ENCODE results near the gene VDR.

VDR gene

DNA sequence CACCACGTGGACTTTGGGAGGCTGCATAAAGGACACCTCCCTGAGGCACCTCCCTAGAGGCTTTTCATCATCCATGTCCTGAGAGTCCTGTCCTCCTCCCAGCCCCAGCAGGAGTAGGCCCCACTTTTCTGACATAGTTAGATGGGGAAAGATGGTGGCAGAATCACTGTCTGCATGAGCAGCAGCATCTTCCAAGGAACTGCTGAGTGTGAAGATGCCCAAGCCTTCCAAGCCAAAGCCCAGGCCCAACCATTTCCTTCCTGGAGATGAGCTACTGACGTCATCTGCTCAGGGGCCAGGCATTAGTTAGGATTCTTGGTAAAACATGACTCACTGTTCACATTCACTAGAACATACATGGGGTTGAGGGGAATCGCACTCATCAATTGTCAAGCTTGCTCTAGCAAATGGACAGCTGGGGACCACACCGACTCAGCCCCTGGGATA lies 37.3 kb downstream of the VDR start:
- DNase-seq: peak; percentile 89

DNA sequence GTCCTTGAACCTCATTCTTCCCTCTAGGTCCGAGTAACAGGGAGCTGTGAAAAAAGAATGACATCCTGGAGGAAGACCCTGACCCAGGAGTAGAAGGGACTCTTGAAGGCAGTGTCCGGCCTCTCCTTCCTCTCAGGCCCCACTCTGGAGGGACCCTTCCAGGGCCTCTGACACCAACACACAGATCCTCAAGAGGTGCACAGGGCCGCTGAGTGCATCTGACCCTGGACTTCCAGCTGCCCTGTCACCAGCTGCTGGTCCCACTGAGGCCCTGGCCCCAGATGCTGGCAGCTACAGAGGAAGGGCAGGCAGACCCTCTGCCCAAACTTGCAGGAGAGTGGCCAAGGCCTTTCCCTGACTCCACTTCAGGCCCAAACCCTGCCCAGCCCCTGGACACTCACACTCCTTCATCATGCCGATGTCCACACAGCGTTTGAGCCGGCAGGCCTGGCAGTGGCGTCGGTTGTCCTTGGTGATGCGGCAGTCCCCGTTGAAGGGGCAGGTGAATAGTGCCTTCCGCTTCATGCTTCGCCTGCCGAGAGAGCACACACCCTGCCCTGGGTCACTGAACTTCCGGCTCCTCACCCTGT lies 40.1 kb downstream of the VDR start:
- DNase-seq: no peak

DNA sequence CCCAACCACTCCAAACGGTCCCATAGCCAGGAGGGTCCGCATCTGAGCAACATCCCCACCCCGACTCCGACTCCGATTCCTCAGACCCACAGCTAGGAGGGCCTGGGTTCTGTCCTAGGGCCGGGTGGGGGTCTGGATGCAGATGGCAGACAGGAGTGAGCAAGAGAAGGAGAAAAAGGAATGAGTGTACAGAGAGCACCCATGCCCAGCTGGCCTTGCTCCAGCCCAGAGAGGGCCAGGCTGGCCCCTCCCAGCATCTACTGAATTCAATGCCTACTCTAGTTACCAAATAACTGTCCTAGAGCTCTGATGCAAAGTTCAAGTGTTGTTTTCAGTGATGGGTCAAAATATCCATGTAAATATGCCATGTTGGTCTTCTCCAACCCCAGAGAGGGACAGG lies 40.8 kb downstream of the VDR start:
- no peak for DNase-seq

DNA sequence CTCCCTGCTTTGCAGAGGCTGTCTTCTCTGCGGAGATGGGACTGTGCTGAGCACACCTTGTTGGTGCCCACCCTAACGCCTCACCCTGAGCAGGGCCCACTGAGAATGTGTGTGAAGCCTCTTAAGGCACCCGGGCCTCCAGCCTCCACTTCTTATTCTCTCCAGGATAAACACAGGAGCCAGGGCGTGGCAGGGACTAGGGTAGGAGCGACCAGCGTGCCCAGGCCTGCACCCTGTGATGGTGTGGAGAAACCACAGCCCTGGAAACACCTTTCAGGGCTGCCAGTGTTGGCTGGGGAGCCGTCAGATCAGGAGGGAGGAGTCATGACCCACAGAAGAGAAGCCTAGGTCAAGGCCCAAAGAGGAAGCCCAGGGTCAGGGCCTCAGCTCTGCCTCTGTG lies 41.3 kb downstream of the VDR start:
- DNase-seq: no peak

DNA sequence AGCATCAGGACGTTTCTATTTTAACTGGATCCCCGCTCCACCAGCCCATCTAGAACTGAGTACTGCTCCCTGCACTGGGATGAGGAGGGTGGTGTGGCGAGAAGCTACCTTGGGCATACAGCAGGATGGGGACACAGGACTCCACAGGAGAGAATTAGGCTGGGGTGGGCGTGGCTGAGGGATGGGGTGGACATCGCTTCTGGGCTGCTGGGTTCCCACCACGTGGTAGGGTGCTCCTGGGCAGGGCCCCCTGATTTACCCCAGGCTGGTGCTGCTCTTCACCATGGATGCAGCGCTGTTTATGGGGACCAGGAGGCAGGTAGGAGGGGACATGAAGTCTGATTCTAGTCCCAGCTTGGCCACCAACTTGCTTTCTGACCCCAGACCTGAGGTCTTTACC lies 41.9 kb downstream of the VDR start:
- no peak for DNase-seq

DNA sequence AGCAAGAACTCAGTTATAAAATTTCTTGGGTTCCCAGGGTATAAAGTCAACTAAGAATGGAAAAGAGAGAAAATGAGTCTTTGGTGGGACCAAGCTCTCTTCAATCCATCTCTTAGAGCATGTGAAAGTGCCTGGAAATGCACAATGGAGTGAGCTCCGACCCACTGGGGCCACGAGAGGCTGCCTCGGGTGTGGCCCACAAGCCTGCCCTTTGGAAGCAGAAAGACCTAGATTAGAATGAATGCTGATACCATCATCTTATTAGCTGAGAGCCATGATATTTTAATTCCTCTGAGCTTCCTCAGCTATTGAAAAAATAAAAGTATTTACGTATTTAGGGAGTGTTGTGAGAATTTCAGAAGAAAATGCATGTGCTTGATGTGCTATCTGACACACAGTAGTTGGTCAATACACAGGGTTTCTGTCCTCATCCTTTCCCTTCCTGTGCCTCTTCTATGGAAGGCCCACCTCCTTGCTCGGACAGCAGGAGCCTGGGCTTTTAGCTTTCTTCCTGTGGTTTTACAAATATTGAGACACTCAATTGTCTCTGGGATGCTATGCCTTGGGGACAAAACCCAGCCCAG lies 42.5 kb downstream of the VDR start:
- DNase-seq: no peak

DNA sequence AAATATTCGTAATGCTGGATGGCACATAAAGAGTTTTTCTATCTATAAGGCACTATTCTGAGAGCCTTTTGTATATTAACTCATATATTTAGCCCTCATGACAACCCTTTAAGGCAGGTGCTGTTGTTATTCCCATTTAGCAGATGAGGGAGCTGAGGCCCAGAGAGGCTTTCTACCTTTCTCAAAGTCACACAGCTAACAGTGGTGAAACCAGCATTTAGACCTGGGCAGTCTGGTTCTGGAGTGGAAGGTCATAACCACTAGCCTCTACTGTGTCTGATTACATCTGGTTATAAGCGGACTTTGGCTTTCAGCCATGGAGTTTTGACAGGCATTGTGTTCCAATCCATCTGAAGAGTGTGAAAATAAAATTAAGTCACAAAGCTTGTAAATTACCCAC lies 43.9 kb downstream of the VDR start:
- no peak for DNase-seq

DNA sequence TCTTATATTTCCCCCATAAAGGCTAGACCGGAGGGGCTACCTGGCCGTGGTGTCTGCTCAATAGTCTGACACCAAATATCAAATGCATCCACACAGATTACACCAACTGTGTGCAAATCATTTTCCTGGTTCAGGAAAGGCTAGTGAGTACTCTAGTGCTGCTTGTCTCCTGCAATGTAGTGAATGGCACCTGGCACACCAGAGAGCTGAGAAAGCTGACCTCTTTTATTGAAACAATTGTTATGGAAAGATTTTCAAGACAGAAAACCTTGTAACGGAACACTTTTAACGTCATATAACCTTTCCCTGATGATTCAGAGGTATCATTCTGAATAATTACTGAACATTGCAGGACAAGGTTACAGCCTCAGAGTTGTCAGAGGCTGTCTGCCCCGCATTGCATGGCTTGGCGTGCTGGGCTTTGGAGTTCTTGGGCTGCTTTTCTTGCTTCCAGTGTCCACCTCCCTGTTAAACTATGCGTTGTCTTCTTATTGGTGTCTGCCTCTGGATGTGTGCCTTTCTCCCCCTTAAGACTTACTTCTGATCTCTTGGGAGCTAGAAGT lies 44.4 kb downstream of the VDR start:
- no peak for DNase-seq

DNA sequence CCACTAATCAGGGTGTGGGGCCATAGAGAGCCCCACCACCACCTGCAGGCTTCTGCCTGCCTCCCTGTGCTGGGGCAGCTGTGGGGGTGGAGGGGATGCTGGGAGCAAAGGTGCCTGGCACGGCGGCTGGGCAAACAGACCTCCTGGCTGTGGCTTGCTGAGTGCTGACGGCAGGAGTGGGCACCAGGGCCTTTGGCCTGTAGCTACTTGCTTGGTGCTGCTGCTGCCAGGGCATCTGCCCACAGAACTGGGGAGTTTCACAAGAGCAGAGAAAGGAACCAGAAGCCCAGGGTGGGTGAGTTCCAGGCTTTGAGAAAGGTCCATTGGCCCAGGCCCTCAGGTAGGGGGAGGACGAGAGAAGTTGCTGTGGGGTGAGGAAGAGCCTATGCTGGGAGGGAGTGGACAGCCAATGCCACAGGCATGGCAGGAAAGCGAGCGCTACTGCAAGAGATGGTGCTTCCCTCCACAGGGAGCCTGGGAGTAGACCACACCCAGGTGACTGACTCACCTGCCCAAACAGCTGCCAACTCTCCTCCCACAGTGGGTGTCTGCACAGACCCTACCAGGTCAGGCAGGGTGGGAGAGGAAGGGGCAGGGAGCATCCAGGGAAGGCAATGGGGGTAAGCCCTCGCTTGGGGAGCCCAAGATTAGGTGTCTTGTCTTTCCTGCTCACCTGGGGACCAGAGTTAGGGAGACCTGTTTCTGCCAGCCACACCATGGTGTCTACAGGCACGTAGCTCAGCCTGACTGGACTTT lies 46.1 kb downstream of the VDR start:
- no peak for DNase-seq

DNA sequence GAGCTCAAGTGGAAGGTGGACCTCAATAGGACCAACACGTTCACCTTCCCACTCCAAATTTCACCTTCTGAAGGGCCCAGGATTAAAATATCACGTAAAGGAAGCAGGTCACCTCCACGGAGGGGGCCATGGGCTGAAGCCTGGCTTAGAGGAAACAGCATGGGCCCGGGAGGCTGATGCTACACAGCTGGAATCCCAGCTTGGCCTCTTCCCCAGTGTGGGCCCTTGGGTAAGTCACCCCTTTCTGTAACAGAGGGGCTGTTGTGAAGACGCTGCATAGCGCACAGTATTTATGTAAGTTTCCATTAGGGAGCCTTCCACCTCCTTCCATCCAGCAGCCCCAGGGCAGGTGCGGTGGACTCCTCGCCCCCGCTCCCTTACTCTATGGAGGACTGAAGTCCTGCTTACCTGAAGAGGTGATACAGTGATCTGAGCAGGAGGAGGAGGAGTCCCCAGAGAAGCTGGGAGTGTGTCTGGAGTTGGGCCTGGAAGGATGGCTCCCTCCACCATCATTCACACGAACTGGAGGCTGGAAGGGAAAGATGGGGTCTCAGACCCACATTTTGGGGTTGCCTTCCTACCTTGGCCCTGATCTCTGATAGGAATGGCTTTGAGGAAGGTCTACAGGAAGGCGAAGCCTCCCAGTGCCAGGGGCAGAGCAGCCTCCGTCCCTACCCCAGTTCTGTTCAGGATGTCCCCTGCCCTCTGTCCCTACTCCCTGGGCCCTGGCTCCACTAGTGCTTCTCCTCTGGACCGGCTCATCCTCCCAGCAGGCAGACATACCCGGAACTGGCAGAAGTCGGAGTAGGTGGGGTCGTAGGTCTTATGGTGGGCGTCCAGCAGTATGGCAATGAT lies 47.8 kb downstream of the VDR start:
- DNase-seq: no peak

DNA sequence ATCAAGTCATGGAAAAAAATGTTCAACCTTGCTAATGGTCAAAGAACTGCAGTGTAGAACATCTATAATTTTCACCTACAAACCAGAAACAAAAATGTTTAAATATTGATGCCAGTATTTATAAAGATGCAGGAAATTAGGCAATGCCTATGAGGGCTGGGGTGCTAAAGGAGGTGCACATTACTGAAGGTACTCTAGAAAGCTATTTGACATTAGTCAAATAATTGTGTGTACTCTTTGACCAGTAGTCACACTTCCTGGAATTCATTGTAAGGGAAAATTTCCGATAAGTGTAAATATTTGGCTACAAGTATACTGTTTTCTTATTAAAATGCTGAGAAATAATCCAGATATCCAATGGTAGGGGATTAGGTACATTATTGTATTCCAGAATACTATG lies 48.7 kb downstream of the VDR start:
- no peak for DNase-seq

DNA sequence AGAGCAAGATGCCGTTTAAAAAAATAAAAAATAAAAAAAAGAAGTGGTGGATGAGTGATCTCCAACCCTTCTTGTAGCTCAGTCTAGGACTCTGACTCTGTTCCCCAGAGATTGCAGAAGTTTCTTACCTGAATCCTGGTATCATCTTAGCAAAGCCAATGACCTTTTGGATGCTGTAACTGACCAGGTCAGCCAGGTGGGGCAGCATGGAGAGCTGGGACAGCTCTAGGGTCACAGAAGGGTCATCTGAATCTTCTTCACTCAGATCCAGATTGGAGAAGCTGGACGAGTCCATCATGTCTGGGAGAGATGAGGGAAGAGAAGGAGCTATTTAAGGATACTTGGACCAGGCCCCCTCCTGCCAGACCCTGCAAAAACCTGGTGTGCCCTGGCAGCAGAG lies 49.3 kb downstream of the VDR start:
- no peak for DNase-seq

DNA sequence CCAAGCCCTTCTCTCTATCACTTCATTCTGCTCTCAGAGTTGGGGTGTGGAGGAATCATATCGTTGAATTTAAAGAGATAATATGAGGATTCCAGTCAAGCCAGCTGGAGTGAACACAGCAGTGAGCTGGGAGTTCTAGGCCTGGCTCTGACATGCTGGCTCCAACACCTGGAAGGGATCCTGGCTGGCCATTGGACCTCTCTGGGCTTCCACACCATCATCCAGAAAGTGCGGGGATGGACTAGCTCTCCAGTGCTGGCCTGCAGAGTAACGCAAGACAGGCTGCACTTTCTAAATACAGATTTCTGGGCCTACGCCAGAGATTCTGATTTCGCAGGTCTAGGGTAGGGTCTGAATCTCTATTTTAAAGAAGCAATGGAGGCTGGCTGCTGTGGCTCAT lies 50.3 kb downstream of the VDR start:
- DNase-seq: no peak

DNA sequence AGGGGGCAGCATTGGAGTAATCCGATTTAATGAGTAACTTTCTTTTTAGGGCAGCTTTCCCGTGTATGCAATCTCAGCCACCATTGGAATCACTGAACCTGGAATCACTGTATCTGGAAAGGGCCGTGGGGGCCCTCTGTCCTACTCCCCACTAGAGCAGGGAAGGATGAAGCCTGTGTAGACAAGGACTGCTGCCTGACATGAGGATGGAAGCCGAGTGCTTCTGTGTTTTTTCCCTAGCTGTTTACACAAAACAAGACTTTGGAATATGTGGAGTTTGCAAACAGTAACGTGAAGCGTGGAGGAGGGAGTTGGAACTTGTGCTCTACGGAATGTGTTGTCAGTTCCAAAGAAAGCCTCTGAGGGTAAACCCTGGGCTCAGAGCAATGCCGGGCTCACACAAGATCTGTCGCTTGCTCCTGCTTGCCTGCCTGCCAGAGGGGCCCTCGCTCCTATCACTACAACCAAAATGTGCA lies 52.7 kb downstream of the VDR start:
- DNase-seq: no peak

DNA sequence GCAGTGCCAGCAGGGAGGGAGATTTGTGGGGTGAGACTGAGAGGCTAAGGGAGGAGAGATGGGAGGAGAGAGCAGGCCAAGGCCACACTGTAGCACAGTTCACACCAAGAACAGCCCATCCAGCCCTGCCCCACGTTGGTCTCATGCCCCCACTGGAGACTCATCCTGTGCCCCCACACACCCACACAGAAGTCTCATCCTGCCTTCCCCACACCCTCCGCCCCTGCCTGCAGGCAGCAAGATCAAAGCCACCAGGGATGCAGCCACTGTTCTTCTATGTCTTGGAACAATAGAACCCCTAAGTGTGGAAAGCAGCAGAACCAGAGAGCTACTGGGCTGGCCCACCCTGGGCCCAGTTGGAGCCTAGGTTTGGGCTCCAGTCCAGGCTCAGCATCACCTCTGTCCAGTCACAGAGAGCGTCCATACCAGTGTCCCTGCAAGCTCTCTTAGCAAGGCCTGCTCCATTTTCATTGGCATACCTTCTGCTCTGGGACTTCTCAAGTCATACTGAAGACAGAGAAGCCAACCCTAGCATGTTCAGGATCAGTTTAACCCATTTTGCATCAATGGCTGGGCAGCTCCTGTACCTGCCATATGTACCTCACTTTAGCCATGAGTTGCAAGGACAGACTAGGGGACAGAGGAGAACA lies 53.4 kb downstream of the VDR start:
- no peak for DNase-seq

DNA sequence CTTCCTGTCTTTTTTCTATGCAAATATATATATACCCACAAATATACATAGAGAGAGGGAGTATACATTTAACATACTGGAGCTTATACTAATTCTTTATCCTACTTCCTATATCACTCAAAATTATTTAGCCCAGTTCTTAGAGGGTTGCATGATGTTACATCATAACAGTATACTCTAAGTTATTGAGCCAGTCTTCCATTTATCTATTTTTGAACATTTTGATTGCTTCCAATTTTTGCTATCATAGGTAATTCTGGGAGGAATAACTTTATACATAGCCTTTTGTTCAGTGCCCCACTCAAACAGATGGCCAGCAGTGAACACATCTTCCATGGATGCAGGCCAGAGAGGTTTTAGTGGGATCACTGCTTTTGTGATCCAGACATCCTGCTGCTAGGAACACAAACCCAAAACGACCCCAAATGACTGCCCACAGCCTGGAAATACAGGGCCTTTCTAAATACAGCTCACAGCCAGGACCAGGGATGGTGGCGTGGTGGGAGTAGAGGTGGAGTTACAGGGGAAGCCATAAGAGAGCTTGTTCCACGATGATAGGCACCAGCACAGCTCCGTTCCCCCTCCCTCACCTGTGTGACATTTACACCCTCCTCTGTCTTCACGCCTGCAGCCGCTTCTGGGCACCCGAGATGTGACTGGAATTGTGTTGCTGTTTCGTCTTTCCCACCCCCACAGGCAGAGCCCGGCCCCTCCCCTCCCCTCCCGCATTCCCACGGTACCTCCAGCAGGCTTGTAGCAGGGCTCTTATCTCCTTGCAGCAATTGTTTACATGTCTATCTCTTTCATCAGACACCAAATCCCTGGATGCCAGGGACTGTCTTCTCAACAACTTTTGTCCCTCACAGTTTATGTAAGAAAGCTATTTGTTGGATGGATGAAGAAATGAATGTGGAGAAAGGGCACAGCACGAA lies 54.4 kb downstream of the VDR start:
- no peak for DNase-seq

DNA sequence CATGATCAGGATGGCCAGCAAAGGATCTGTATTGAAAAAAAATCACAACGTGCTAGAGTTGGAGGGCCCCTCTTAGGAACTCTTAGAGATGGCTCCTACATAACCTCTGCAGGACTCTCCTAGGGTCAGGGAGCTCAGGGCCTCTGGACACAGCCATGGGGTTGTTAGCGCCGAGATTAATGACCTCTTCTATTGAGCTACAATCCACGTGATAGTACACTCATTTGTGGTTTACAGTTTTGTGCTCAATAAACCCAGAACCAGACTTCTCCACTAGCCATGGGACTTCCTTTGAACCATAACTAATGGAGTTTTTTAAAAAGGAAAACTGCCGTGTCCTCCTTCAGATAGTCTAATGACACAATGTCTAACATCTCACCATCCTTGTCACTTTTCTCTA lies 55.5 kb downstream of the VDR start:
- DNase-seq: no peak

DNA sequence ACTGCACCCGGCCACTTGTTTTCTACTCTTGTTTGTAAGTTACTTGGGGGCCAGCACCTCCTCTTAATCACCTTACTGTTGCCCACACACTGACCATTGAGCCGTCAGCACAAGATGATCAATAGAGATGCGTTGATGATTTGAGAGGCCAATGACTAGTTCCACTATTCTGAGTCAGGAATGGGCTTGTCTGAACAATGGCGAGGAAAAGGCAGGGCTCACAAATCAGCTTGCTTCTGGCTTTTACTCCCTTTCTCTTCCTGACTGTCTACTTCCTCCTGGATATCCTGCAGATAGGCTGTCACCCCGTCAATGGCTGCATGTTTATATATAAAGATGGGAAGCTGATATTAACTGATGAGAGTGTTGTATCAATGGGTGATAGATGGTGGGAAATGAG lies 55.9 kb downstream of the VDR start:
- no peak for DNase-seq

DNA sequence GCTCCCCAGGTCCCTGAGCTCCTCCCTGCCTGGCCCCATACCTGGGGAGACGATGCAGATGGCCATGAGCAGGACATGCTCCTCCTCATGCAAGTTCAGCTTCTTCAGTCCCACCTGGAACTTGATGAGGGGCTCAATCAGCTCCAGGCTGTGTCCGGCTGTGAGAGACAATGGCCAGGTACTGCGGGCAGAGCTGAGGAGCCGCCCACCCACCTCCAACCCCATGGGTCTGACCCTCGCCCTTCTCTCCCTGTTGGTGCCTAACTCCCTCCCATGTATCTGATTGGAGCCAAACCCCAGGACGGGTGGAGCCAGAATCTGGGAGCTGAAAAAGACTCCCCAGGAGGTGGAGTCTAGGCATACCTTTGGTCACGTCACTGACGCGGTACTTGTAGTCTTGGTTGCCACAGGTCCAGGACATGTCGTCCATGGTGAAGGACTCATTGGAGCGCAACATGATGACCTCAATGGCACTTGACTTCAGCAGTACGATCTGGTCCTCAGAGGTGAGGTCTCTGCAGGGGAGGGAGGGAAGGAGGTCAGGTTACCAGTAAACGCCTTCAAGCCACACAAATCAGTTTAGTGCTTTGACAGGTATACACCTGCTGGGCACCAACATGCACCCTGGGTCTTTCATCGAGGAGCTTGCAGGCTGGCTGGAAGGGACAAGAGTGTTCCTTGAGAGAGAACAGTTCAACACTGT lies 58.3 kb downstream of the VDR start:
- no peak for DNase-seq

DNA sequence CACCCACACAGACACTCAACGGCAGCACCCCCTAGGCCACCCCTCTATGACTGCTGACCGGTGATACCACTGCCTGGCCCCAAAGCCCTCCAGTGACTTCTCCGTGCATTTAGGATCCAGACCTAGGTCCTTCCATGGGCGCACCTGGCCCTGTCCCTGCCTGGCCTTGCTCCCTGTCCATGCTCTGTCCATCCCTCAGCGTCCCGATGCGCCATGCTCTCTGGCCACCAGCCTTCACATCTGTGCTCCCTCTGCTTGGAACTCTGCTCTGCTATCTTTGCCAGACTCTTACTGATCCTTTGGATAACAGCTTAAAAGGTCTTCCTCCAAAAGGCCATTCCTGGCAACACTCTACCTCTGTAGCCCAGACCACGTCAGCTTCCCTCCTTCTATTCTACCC lies 59.7 kb downstream of the VDR start:
- no peak for DNase-seq
